Camera-type eye (tissue), 1 donor: Measurements from ENCODE around the gene MTMR3. TPM values are rescaled to one million over a fixed set of nuclear protein-coding genes. Genes with fewer than 3 reads are reported as not detected.

Experiments used
- total RNA-seq: library from RNA; depleted of rRNA; stranded (reverse); fragments of >200 nt; gene quantifications from one replicate; pipeline ENCODE4 v1.2.3, GENCODE V29; 2014

Gene MTMR3
- 106 TPM for total RNA-seq

GRCh38 chr22:29883045-29883774 is at the start of gene MTMR3:
Gene MTMR3 (plus strand): TSS chr22:29883174. CDS start chr22:29971060, 87,886 bp downstream.

GRCh38 chr22:29837741-29838598 is 45.0 kb upstream of the MTMR3 start, which contains the start of gene ASCC2:
Gene ASCC2 (minus strand): TSS chr22:29838274. CDS start chr22:29832325, 5,949 bp downstream.

DNA sequence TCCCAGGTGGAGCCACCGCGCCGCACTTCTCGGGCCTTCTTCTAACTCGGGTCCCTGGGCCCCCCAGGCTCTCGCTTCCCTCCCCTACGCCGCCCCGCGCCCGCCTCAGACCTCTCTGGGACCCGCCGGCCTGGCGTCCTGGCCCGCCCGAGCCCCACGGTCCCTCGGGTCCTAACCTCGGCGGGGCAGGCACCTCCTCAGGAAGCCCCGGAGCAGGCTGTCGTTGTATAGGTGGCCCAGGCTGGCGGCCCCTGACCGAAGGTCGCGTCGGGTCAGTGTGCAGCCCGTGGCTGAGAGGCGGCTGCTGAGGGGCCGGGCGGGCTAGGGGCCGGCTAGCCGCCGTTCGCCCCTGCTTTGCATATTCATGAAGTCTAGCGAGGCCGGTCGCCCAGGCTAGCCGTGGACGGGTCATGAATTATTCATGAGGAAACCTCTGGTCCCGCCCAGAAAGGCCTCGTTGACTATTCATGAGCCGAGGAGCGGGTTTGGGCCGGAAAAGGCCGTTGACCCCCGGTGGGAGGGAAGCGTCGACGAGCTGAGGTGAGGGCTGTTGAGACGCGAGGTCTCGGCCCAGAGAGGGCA is 197.1 kb downstream of the MTMR3 start, which contains the start of gene HORMAD2:
Gene HORMAD2 (plus strand): TSS at position 513 of the 582 bp plus-strand sequence. CDS start 13,489 bp downstream, outside the sequence.

Other genes starting within 250 kb of the MTMR3 start
- gene CABP7, start 163.2 kb upstream of the MTMR3 start, total RNA-seq = 2.3 TPM
- 20.5 TPM for gene ZMAT5, start 116.2 kb upstream of the MTMR3 start, total RNA-seq
- gene UQCR10, start 115.8 kb upstream of the MTMR3 start, total RNA-seq = 36.1 TPM
- 31.0 TPM for gene ASCC2, start 44.9 kb upstream of the MTMR3 start, total RNA-seq
- 1.6 TPM for gene HORMAD2, start 197.3 kb downstream of the MTMR3 start, total RNA-seq